ENCODE results near the gene MOGAT3. TPM values are rescaled to one million over a fixed set of nuclear protein-coding genes. Genes with fewer than 3 reads are reported as not detected.

The MOGAT3 gene
- total and polyA plus RNA-seq, 2 donors, result not detected

GRCh38 chr7:101169110-101169837 lies 31.6 kb downstream of the MOGAT3 start:
- Histone ChIP-seq H3K27ac (ENCODE audit: low read depth) (no peak overlapping the region), H3K36me3 (ENCODE audit: insufficient read depth) (no peaks in the 10 kb centered on the region), H3K4me3 (ENCODE audit: low read depth, low read length) (no peak overlapping the region), H3K4me1 (ENCODE audit: insufficient read depth) (no peaks in the 10 kb centered on the region)
- 3% methylated on average over 18 of the region's 18 CpGs for WGBS
- no peak for DNase-seq (ENCODE audit: extremely low spot score)

- no peaks in the 10 kb centered on the region for H3K36me3 ChIP-seq (ENCODE audit: insufficient read depth)
- WGBS, result 2% methylated on average over 6 of the region's 6 CpGs
- no peak overlapping the region for H3K27ac ChIP-seq (ENCODE audit: low read depth)
- DNase-seq (ENCODE audit: extremely low spot score), result no peak
- no peak overlapping the region for H3K4me3 ChIP-seq (ENCODE audit: low read depth, low read length)
- H3K4me1 ChIP-seq (ENCODE audit: insufficient read depth), result no peaks in the 10 kb centered on the region
Measured at GRCh38 chr7:101168412-101169049, 32.3 kb downstream of the MOGAT3 start.

- H3K4me3 ChIP-seq (ENCODE audit: low read depth, low read length), result no peak overlapping the region
- H3K27ac ChIP-seq (ENCODE audit: low read depth), result no peak overlapping the region
- WGBS, result 3% methylated on average over 12 of the region's 12 CpGs
- no peaks in the 10 kb centered on the region for H3K36me3 ChIP-seq (ENCODE audit: insufficient read depth)
- no peak for DNase-seq (ENCODE audit: extremely low spot score)
- peaks cover 2% of the 10 kb centered on the region for H3K4me1 ChIP-seq (ENCODE audit: insufficient read depth)
Measured at GRCh38 chr7:101167645-101168411, 33.0 kb downstream of the MOGAT3 start.

GRCh38 chr7:101166909-101167644 lies 33.8 kb downstream of the MOGAT3 start:
- H3K4me3 ChIP-seq (ENCODE audit: low read depth, low read length), result no peak overlapping the region
- H3K27ac ChIP-seq (ENCODE audit: low read depth), result no peak overlapping the region
- no peaks in the 10 kb centered on the region for H3K36me3 ChIP-seq (ENCODE audit: insufficient read depth)
- no peak for DNase-seq (ENCODE audit: extremely low spot score)
- H3K4me1 ChIP-seq (ENCODE audit: insufficient read depth), result peaks cover 3% of the 10 kb centered on the region
- under 1% methylated on average over 19 of the region's 19 CpGs for WGBS

GRCh38 chr7:101166648-101166908 lies 34.3 kb downstream of the MOGAT3 start:
- no peak overlapping the region for H3K27ac ChIP-seq (ENCODE audit: low read depth)
- H3K4me3 ChIP-seq (ENCODE audit: low read depth, low read length), result no peak overlapping the region
- DNase-seq (ENCODE audit: extremely low spot score), result no peak
- peaks cover 3% of the 10 kb centered on the region for H3K4me1 ChIP-seq (ENCODE audit: insufficient read depth)
- under 1% methylated on average over 11 of the region's 11 CpGs for WGBS
- H3K36me3 ChIP-seq (ENCODE audit: insufficient read depth), result no peaks in the 10 kb centered on the region

GRCh38 chr7:101165958-101166647 lies 34.7 kb downstream of the MOGAT3 start:
- 1% methylated on average over 38 of the region's 38 CpGs for WGBS
- DNase-seq (ENCODE audit: extremely low spot score), result no peak
- Histone ChIP-seq H3K36me3 (ENCODE audit: insufficient read depth) (no peaks in the 10 kb centered on the region), H3K4me3 (ENCODE audit: low read depth, low read length) (no peak overlapping the region), H3K4me1 (ENCODE audit: insufficient read depth) (peaks cover 3% of the 10 kb centered on the region), H3K27ac (ENCODE audit: low read depth) (no peak overlapping the region)

- DNase-seq (ENCODE audit: extremely low spot score), result peak; percentile 71
- Histone ChIP-seq H3K4me3 (ENCODE audit: low read depth, low read length) (no peak within 1 kb of the TSS), H3K27ac (ENCODE audit: low read depth) (no peak within 1 kb of the TSS), H3K4me1 (ENCODE audit: insufficient read depth) (peaks cover 3% of the 10 kb centered on the region), H3K36me3 (ENCODE audit: insufficient read depth) (no peaks in the 10 kb centered on the region)
- WGBS, result 2% methylated on average over 74 of the region's 74 CpGs
Measured at GRCh38 chr7:101165075-101165957, 35.5 kb downstream of the MOGAT3 start, which contains the start of gene VGF. TSS of gene VGF (minus strand) at chr7:101165569. CDS start at chr7:101164843, 726 bp downstream.

- H3K4me3 ChIP-seq (ENCODE audit: low read depth, low read length), result peak overlapping the region; percentile 30
- DNase-seq (ENCODE audit: extremely low spot score), result no peak
Measured at GRCh38 chr7:101164071-101164840, 36.6 kb downstream of the MOGAT3 start.

GRCh38 chr7:101163279-101164070 lies 37.4 kb downstream of the MOGAT3 start:
- H3K27ac ChIP-seq (ENCODE audit: low read depth), result no peak overlapping the region
- H3K36me3 ChIP-seq (ENCODE audit: insufficient read depth), result peaks cover 2% of the 10 kb centered on the region
- no peak for DNase-seq (ENCODE audit: extremely low spot score)
- H3K4me1 ChIP-seq (ENCODE audit: insufficient read depth), result peaks cover 3% of the 10 kb centered on the region
- H3K4me3 ChIP-seq (ENCODE audit: low read depth, low read length), result peak overlapping the region; percentile 30
- under 1% methylated on average over 91 of the region's 92 CpGs for WGBS

More at GRCh38 chr7:101164071-101164840, 36.6 kb downstream of the MOGAT3 start:
- WGBS, result 2% methylated on average over 75 of the region's 75 CpGs
- Histone ChIP-seq H3K36me3 (ENCODE audit: insufficient read depth) (peaks cover 2% of the 10 kb centered on the region), H3K4me1 (ENCODE audit: insufficient read depth) (peaks cover 3% of the 10 kb centered on the region), H3K27ac (ENCODE audit: low read depth) (no peak overlapping the region)

GRCh38 chr7:101162551-101163278 lies 38.1 kb downstream of the MOGAT3 start:
- H3K27ac ChIP-seq (ENCODE audit: low read depth), result no peak overlapping the region
- H3K4me1 ChIP-seq (ENCODE audit: insufficient read depth), result peaks cover 3% of the 10 kb centered on the region
- H3K4me3 ChIP-seq (ENCODE audit: low read depth, low read length), result peak overlapping the region; percentile 30
- peaks cover 2% of the 10 kb centered on the region for H3K36me3 ChIP-seq (ENCODE audit: insufficient read depth)
- WGBS, result 3% methylated on average over 74 of the region's 74 CpGs
- no peak for DNase-seq (ENCODE audit: extremely low spot score)
